HCT116 (cell line): ENCODE data around the gene MAU2. TPM values are rescaled to one million over a fixed set of nuclear protein-coding genes. Genes with fewer than 3 reads are reported as not detected.
A peak's percentile ranks its signal among the peaks of the same experiment; 100 is the strongest.

ENCODE experiments used
- ATAC-seq: fragments of 200-7000 bp; cut with Tn5 transposase; 2 replicates; pipeline ENCODE4 v1.9.1; 2020; ENCODE audit warnings: mild to moderate bottlenecking, moderate library complexity
- BruUV-seq: library from RNA; stranded (reverse); fragments of 400-500 nt; replicated peaks from 2 replicates; lab custom pipeline; 2021; lab: Mats Ljungman, UMichigan
- CTCF ChIA-PET: fragments of 300-600 bp; sonication (Branson Sonifier 250); formaldehyde crosslinking; loops from one replicate; lab custom pipeline; 2021; ENCODE audit warnings: antibody characterized with exemption; lab: Charles Lee
- POLR2A ChIA-PET: fragments of 300-600, 350-600 bp; sonication (Branson Sonifier 250); formaldehyde crosslinking; loops from one replicate; lab custom pipeline; 2021; ENCODE audit warnings: antibody characterized with exemption; lab: Charles Lee
- RAD21 ChIA-PET, 2 experiments: fragments of 300-600 bp; sonication (Branson Sonifier 250); formaldehyde crosslinking; loops; one replicate each; lab custom pipeline; 2023; ENCODE audit warnings: low total read pairs in 2 of 2; ENCODE audit not compliant: uncharacterized antibody in 2 of 2, unreplicated experiment in 2 of 2, low non-redundant PET in 1 of 2; lab: Charles Lee
- DNase-seq: peaks from one replicate; pipeline ENCODE4 v3.0.0-alpha.2; 2010; ENCODE audit warnings: low read depth, low spot score
- H2AFZ ChIP-seq: fragments of 200-600 bp; shearing (Covaris generic), sonication (generic); 2 replicates; pipeline ENCODE4 v1.6.1; 2017; ENCODE audit warnings: low read depth, mixed run types, mixed read lengths, antibody characterized with exemption, low read length; ENCODE audit not compliant: poor library complexity, severe bottlenecking
- H3K27ac ChIP-seq: 2 replicates; pipeline ENCODE4 v1.5.1; 2012; ENCODE audit warnings: low read depth, low read length
- H3K27me3 ChIP-seq: fragments of 200-600 bp; sonication (generic); 2 replicates; pipeline ENCODE4 v1.6.1; 2016; ENCODE audit warnings: mixed run types, low read length, mixed read lengths; ENCODE audit not compliant: insufficient read depth
- H3K36me3 ChIP-seq, 2 experiments: fragments of 200-500 bp in 1 of 2; fragments of 200-600 bp in 1 of 2; sonication (Bioruptor generic) in 1 of 2; sonication (generic) in 1 of 2; 2 replicates each; pipeline versions ENCODE4 v1.5.1 to v1.6.1; 2014 to 2016; ENCODE audit warnings: low read length in 2 of 2, inconsistent platforms in 1 of 2, mixed read lengths in 1 of 2, mixed run types in 1 of 2; ENCODE audit not compliant: insufficient read depth in 2 of 2, control insufficient read depth in 1 of 2
- H3K4me1 ChIP-seq, 2 experiments: fragments of 200-600 bp in 1 of 2; sonication (generic) in 1 of 2; 2 replicates each; pipeline versions ENCODE4 v1.5.1 to v1.6.1; 2012 to 2017; ENCODE audit warnings: low read length in 2 of 2, inconsistent platforms in 1 of 2, mild to moderate bottlenecking in 1 of 2, mixed read lengths in 1 of 2, mixed run types in 1 of 2, moderate library complexity in 1 of 2; ENCODE audit not compliant: insufficient read depth in 2 of 2, control insufficient read depth in 1 of 2
- H3K4me2 ChIP-seq: fragments of 200-600 bp; sonication (generic); 2 replicates; pipeline ENCODE4 v1.6.1; 2017; ENCODE audit warnings: mixed run types, low read length, mixed read lengths
- H3K4me3 ChIP-seq, 2 experiments: fragments of 200-600 bp in 1 of 2; sonication (generic) in 1 of 2; replicated peaks in 1 of 2; 2 replicates each; pipeline ENCODE4 v1.5.1; 2011 to 2016; ENCODE audit warnings: low read length in 2 of 2, control low read depth in 1 of 2, low read depth in 1 of 2, mild to moderate bottlenecking in 1 of 2, mixed read lengths in 1 of 2, mixed run types in 1 of 2
- H3K79me2 ChIP-seq: fragments of 200-600 bp; sonication (generic); 2 replicates; pipeline ENCODE4 v1.6.1; 2017; ENCODE audit warnings: mild to moderate bottlenecking, mixed run types, low read length, moderate library complexity, mixed read lengths; ENCODE audit not compliant: insufficient read depth
- H3K9ac ChIP-seq: fragments of 200-600 bp; sonication (generic); 2 replicates; pipeline ENCODE4 v1.6.1; 2016; ENCODE audit warnings: low read length, mixed read lengths
- H3K9me2 ChIP-seq: fragments of 200-600 bp; sonication (generic), shearing (Covaris generic); 2 replicates; pipeline ENCODE4 v1.6.1; 2017; ENCODE audit warnings: mixed run types, mild to moderate bottlenecking, moderate library complexity; ENCODE audit not compliant: insufficient read depth
- H3K9me3 ChIP-seq, 2 experiments: fragments of 200-500 bp in 1 of 2; fragments of 200-600 bp in 1 of 2; sonication (Bioruptor generic) in 1 of 2; sonication (generic) in 1 of 2; 2 replicates each; pipeline ENCODE4 v1.6.1; 2014 to 2017; ENCODE audit warnings: low read length in 2 of 2, mixed read lengths in 2 of 2, inconsistent platforms in 1 of 2, low read depth in 1 of 2, mild to moderate bottlenecking in 1 of 2, mixed run types in 1 of 2, moderate library complexity in 1 of 2; ENCODE audit not compliant: control insufficient read depth in 1 of 2, insufficient read depth in 1 of 2
- H4K20me1 ChIP-seq: fragments of 200-600 bp; sonication (generic), shearing (Covaris generic); 2 replicates; pipeline ENCODE4 v1.6.1; 2017; ENCODE audit warnings: mixed run types, mild to moderate bottlenecking, moderate library complexity; ENCODE audit not compliant: insufficient read depth
- CBX3 ChIP-seq: IDR thresholded peaks from 2 replicates; pipeline ENCODE4 v1.6.1; 2012; ENCODE audit warnings: low read depth
- EGR1 ChIP-seq: IDR thresholded peaks from 2 replicates; pipeline ENCODE4 v1.6.1; 2012; ENCODE audit warnings: low read depth
- FOSL1 ChIP-seq: IDR thresholded peaks from 2 replicates; pipeline ENCODE4 v1.6.1; 2012; ENCODE audit warnings: low read depth
- JUND ChIP-seq: IDR thresholded peaks from 2 replicates; pipeline ENCODE4 v1.6.1; 2012
- POLR2A ChIP-seq: IDR thresholded peaks from 2 replicates; pipeline ENCODE4 v1.7.0; 2011; ENCODE audit warnings: borderline replicate concordance; ENCODE audit not compliant: insufficient read depth, insufficient read length; ENCODE audit errors: extremely low read depth
- POLR2AphosphoS5 ChIP-seq: IDR thresholded peaks from 2 replicates; pipeline ENCODE4 v1.6.1; 2011; ENCODE audit warnings: mild to moderate bottlenecking, low read depth, low read length, moderate library complexity
- RAD21 ChIP-seq: IDR thresholded peaks from 2 replicates; pipeline ENCODE4 v1.6.1; 2012; ENCODE audit warnings: low read depth, mild to moderate bottlenecking
- SP1 ChIP-seq: IDR thresholded peaks from 2 replicates; pipeline ENCODE4 v1.6.1; 2012; ENCODE audit warnings: low read depth
- TCF7L2 ChIP-seq: IDR thresholded peaks from 2 replicates; pipeline ENCODE4 v1.7.0; 2011; ENCODE audit warnings: borderline replicate concordance, inconsistent platforms; ENCODE audit not compliant: insufficient read depth, insufficient read length; ENCODE audit errors: extremely low read depth
- YY1 ChIP-seq: IDR thresholded peaks from 2 replicates; pipeline ENCODE4 v1.6.1; 2011; ENCODE audit warnings: low read length, low read depth, moderate library complexity, mild to moderate bottlenecking; ENCODE audit not compliant: insufficient replicate concordance; ENCODE audit errors: extremely low read depth
- ZNF274 ChIP-seq: fragments of 200-500 bp; sonication (Bioruptor generic); IDR thresholded peaks from 2 replicates; pipeline ENCODE4 v1.6.1; 2014; ENCODE audit warnings: mild to moderate bottlenecking, low read depth, low read length, inconsistent platforms
- intact Hi-C: fragments of 100-400 bp; cut with micrococcal nuclease; formaldehyde crosslinking; loops from 2 replicates; pipeline ENCODE4 v1.10.0; 2022
- total RNA-seq: library from RNA; stranded (reverse); gene quantifications from one replicate; pipeline ENCODE4 v1.2.1, GENCODE V29; 2021; ENCODE audit not compliant: unreplicated experiment
- TF ChIP-seq, protein P1 (sequence below): IDR thresholded peaks from 2 replicates; pipeline ENCODE4 v1.6.1; 2012
- TF ChIP-seq, protein P2 (sequence below): IDR thresholded peaks from 2 replicates; pipeline ENCODE4 v1.6.1; 2012
- TF ChIP-seq, protein P3 (sequence below): IDR thresholded peaks from 2 replicates; pipeline ENCODE4 v1.6.1; 2011; ENCODE audit warnings: mild to moderate bottlenecking, low read length, moderate library complexity; ENCODE audit not compliant: insufficient replicate concordance; ENCODE audit errors: extremely low read depth
- TF ChIP-seq, protein P4 (sequence below), 3 experiments: fragments of 200-600 bp in 1 of 3; sonication (generic) in 1 of 3; IDR thresholded peaks in 2 of 3; conservative IDR thresholded peaks in 1 of 3; 2 replicates each; pipeline ENCODE4 v1.5.1; 2012 to 2017; ENCODE audit warnings: low read depth in 2 of 3, low read length in 2 of 3, antibody characterized with exemption in 1 of 3, borderline replicate concordance in 1 of 3, control low read depth in 1 of 3, mild to moderate bottlenecking in 1 of 3, mixed read lengths in 1 of 3, mixed run types in 1 of 3, moderate library complexity in 1 of 3; ENCODE audit not compliant: insufficient read depth in 1 of 3

Gene MAU2
- total RNA-seq, 1 experiment from 2014 or later, result 36.2 TPM

DNA sequence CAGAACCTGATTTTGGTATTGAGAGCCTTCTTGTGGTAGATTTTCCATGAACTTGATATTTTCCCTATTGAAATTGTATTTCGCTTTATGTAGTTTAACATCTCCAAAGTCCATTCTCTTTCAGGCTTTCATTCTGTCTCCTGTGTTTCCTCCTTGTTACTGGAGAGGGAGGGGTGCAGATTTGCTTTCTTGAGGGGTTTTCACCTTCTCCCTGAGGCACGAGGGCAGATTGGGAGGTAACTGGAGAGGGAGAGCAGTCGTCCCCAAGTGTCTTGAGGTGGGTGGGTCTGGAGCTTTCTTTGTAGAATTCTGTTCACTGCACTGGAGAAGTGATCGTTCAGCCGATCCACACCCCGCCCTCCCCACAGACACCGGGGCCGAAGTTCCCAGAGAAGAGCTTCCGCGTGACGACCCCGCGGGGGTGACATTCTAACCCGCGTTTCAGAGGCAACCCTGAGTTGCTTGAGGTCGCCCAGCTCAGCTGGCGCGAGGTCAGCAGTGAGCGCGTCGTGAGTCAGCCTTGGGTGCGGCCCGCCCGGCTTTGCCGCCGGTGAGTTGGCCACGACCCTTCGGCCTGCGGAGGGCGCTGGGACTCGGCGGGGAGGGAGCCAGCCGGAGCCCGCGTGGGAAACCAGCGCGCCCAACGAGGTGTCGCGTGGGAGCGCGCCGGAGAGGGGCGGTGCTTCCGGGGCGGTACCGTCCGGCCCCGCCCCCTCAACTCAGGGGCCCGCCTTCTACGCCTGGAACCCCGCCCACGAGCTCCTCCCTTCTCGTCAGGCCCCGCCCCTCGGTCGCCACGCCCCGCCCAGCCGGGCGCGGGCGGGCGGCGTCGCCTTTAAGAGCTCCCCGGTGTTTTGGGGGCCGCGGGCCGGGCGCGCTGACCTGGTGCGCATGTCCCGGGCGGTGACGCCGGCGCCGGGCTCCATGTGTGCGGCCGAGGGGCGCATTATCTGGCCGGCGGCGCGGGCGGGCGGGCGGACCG lies 84.5 kb downstream of the MAU2 start, which contains the start of gene GATAD2A:
GATAD2A (plus strand) TSS at position 797 of the 982 bp plus-strand sequence. CDS start 59,671 bp downstream, outside the sequence.
- H3K27me3 ChIP-seq, result no peaks in the 10 kb centered on the region
- peak; percentile 75 for TF ChIP-seq EGR1
- peak; percentile 71 for TF ChIP-seq JUND
- peak; percentile 17 for TF ChIP-seq TCF7L2
- no peak for TF ChIP-seq POLR2A
- peak; percentile 61 for TF ChIP-seq POLR2AphosphoS5
- no peak for TF ChIP-seq CBX3
- TF ChIP-seq ZNF274, result no peak
- TF ChIP-seq, protein P1, sequence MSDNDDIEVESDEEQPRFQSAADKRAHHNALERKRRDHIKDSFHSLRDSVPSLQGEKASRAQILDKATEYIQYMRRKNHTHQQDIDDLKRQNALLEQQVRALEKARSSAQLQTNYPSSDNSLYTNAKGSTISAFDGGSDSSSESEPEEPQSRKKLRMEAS, result peak; percentile 96
- peak; percentile 87 for TF ChIP-seq FOSL1
- TF ChIP-seq YY1, result peak; percentile 25
- TF ChIP-seq, protein P2, sequence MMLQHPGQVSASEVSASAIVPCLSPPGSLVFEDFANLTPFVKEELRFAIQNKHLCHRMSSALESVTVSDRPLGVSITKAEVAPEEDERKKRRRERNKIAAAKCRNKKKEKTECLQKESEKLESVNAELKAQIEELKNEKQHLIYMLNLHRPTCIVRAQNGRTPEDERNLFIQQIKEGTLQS, result no peak
- peak; percentile 44; the same call in 1 of the 2 replicates for TF ChIP-seq RAD21
- peak; percentile 87 for TF ChIP-seq SP1
- TF ChIP-seq, protein P3, sequence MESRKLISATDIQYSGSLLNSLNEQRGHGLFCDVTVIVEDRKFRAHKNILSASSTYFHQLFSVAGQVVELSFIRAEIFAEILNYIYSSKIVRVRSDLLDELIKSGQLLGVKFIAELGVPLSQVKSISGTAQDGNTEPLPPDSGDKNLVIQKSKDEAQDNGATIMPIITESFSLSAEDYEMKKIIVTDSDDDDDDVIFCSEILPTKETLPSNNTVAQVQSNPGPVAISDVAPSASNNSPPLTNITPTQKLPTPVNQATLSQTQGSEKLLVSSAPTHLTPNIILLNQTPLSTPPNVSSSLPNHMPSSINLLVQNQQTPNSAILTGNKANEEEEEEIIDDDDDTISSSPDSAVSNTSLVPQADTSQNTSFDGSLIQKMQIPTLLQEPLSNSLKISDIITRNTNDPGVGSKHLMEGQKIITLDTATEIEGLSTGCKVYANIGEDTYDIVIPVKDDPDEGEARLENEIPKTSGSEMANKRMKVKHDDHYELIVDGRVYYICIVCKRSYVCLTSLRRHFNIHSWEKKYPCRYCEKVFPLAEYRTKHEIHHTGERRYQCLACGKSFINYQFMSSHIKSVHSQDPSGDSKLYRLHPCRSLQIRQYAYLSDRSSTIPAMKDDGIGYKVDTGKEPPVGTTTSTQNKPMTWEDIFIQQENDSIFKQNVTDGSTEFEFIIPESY, result peak; percentile 31
- TF ChIP-seq, protein P4, sequence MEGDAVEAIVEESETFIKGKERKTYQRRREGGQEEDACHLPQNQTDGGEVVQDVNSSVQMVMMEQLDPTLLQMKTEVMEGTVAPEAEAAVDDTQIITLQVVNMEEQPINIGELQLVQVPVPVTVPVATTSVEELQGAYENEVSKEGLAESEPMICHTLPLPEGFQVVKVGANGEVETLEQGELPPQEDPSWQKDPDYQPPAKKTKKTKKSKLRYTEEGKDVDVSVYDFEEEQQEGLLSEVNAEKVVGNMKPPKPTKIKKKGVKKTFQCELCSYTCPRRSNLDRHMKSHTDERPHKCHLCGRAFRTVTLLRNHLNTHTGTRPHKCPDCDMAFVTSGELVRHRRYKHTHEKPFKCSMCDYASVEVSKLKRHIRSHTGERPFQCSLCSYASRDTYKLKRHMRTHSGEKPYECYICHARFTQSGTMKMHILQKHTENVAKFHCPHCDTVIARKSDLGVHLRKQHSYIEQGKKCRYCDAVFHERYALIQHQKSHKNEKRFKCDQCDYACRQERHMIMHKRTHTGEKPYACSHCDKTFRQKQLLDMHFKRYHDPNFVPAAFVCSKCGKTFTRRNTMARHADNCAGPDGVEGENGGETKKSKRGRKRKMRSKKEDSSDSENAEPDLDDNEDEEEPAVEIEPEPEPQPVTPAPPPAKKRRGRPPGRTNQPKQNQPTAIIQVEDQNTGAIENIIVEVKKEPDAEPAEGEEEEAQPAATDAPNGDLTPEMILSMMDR (IDR thresholded peaks at IDR 0.05 in 2 of 3, conservative IDR thresholded peaks at IDR 0.05 in 1 of 3; ENCODE audit: borderline replicate concordance in 1 of 3, insufficient read depth in 1 of 3, low read depth in 2 of 3, low read length in 2 of 3), result peak in 1 of 3 experiments; percentile 20; a peak in 1 of 6 replicates
- H3K4me1 ChIP-seq, result peaks cover 39 to 59% of the 10 kb centered on the region in 2 experiments
- ATAC-seq, result peak; percentile 79
- RAD21 ChIA-PET, result no interaction called here
- intact Hi-C loops, result loop anchor here (2.0 to 5.0 kb wide), 2 partner anchors 20 to 82 kb away; no protein-coding TSS in a partner anchor
- CTCF ChIA-PET, result interaction anchor here (0.9 to 1.4 kb wide), 7 partner anchors 36 to 84 kb away, joined by 3 to 11 read pairs (median 4); no protein-coding TSS in a partner anchor
- H3K79me2 ChIP-seq, result peaks cover 77% of the 10 kb centered on the region
- peak within 1 kb of the TSS; percentile 81 for H3K27ac ChIP-seq
- H4K20me1 ChIP-seq, result peaks cover 31% of the 10 kb centered on the region; the same call in 1 of the 2 replicates
- peak within 1 kb of the TSS; percentile 89 for H3K9ac ChIP-seq
- POLR2A ChIA-PET, result interaction anchor here (0.6 to 2.5 kb wide), 9 partner anchors 8 to 111 kb away, joined by 3 to 12 read pairs (median 6); partner anchors contain the start of genes NDUFA13 and TSSK6
- H3K4me3 ChIP-seq, result peak within 1 kb of the TSS; percentile 56 to 68
- H3K36me3 ChIP-seq, result no peaks in the 10 kb centered on the region
- H2AFZ ChIP-seq, result no peak within 1 kb of the TSS
- H3K9me2 ChIP-seq, result no peaks in the 10 kb centered on the region
- peak; percentile 78 for DNase-seq
- H3K9me3 ChIP-seq, result no peaks in the 10 kb centered on the region
- no TSS peak for BruUV-seq
- H3K4me2 ChIP-seq, result peak within 1 kb of the TSS; percentile 76
